Activated naive CD8-positive, alpha-beta T cell treated with anti-CD3 and anti-CD28 coated beads, Interleukin-2, amount 10 ng/mL, durations not matched to agents 7 days and 5 days (primary cell): ENCODE results near the gene HNRNPU. TPM values are rescaled to one million over a fixed set of nuclear protein-coding genes. Genes with fewer than 3 reads are reported as not detected.

Experiments used
- ATAC-seq: fragments of 150-1000 bp; cut with Tn5 transposase; one replicate; pipeline ENCODE4 v1.10.0; 2021; ENCODE audit warnings: low read depth, moderate library complexity
- POLR2A ChIA-PET: fragments of 350-600 bp; sonication (Branson Sonifier 250); formaldehyde crosslinking; loops from one replicate; lab custom pipeline; 2021; ENCODE audit warnings: antibody characterized with exemption; lab: Charles Lee
- DNase-seq: peaks from one replicate; pipeline ENCODE4 v3.0.0; 2021
- H3K27ac Mint-ChIP-seq: one replicate; pipeline ENCODE4 v1.8.0; 2022; ENCODE audit warnings: mild to moderate bottlenecking, mixed read lengths
- H3K27me3 Mint-ChIP-seq: one replicate; pipeline ENCODE4 v1.8.0; 2022; ENCODE audit warnings: mild to moderate bottlenecking, moderate library complexity, mixed read lengths
- H3K36me3 Mint-ChIP-seq: one replicate; pipeline ENCODE4 v1.8.0; 2021; ENCODE audit warnings: mild to moderate bottlenecking, mixed read lengths
- H3K4me1 Mint-ChIP-seq: one replicate; pipeline ENCODE4 v1.8.0; 2021; ENCODE audit warnings: mixed read lengths
- H3K4me3 Mint-ChIP-seq: one replicate; pipeline ENCODE4 v1.8.0; 2022; ENCODE audit warnings: mild to moderate bottlenecking, moderate library complexity, mixed read lengths
- H3K9me3 Mint-ChIP-seq: one replicate; pipeline ENCODE4 v1.8.0; 2021; ENCODE audit warnings: mixed read lengths
- total RNA-seq, 2 experiments: library from RNA; stranded (reverse); gene quantifications; one replicate each; pipeline ENCODE4 v1.2.3, GENCODE V29; 2021

HNRNPU gene
- 100 to 1,000 TPM; 388 to 398 TPM for total RNA-seq

DNA sequence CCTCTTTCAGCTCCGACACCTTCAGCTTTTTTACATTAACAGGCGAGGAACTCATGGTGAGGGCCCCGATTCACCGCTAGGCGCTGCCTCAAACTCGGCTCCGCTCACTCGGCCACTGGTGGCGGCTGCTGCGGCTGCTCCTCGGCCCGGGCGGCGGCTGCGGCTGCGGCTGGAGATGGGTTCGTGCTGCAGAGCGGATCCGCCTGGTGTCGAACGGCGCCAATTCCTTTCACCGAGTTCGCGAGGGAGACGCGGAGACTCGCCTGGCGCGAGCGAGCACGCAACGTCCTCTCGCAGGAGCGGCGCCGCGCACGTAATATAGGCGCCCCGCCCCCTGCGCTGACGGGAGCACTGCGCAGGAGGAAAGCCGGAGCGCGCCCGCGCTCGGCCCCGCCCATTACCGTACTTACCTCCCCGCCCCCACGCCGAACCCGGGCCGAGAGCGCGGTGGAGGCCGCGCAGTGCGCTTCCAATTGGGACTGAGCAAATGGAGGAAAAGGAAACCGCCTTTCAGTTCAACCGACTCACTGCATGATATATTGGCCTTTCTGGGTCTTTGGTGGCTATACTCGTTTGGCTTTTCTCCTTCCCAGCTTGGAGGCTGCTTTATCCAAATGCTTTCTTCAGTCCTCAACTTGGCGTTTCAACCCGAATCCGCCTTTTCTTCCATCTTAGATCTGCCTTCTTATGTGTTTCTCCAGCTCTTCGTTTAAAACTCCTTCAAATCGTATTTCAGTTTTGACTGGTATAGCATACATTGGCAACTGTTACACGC, at the start of gene HNRNPU:
TSS of gene HNRNPU (minus strand) at position 291 of the 775 bp plus-strand sequence. CDS start at position 55, 236 bp downstream.
- peaks cover 31% of the 10 kb centered on the region for H3K36me3 Mint-ChIP-seq
- peak within 1 kb of the TSS; percentile 93 for H3K4me3 Mint-ChIP-seq
- peak; percentile 98 for DNase-seq
- peak; percentile 66 for ATAC-seq
- H3K27ac Mint-ChIP-seq: peak within 1 kb of the TSS; percentile 96
- H3K9me3 Mint-ChIP-seq: no peaks in the 10 kb centered on the region
- no peaks in the 10 kb centered on the region for H3K27me3 Mint-ChIP-seq
- POLR2A ChIA-PET: interaction anchor here (0.9 to 18.9 kb wide), 13 partner anchors 11 to 413 kb away, joined by 3 to 391 read pairs (median 5); partner anchors contain the start of genes COX20 and DESI2
- peaks cover 29% of the 10 kb centered on the region for H3K4me1 Mint-ChIP-seq

DNA sequence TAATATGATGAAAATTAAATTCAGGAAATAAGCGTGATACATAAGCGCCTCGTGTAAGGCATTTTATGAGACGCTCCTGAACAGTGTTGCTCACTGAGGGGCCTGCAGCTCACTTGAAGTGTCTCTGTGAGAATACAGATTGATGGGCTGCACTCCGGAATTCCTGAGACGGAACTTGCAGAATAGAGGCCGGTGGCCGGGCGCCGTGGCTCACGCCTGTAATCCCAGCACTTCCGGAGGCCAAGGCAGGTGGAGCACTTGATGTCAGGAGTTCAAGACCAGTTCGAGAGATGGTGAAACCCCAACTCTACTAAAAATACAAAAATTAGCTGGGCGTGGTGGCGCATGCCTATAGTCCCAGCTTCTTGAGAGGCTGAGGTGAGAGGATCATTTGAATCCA, 49.5 kb upstream of the HNRNPU start:
- POLR2A ChIA-PET: no interaction called here
- Mint-ChIP-seq H3K9me3 (no peaks in the 10 kb centered on the region), H3K4me1 (peaks cover 2% of the 10 kb centered on the region), H3K4me3 (no peak overlapping the region), H3K36me3 (no peaks in the 10 kb centered on the region), H3K27me3 (peaks cover 6% of the 10 kb centered on the region), H3K27ac (no peak overlapping the region)
- DNase-seq: no peak
- ATAC-seq: no peak

DNA sequence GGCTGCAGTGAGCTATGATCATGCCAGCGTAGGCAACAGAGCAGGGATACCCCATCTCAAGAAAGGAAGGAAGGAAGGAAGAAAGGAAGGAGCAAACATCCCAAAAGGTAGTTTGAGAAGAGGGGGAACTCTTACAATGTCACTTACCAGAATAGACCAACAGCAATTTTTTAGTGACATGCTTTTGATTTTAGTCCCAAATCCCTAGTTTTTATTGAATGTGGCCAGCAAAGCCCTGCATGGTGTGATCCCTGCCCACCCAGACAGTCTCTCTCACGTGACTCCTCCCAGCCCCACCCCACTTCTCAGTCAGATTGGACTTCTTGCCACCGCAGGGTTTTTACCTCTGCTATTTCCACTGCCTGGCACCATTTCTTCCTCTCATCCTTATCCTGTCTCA, 39.8 kb upstream of the HNRNPU start:
- Mint-ChIP-seq H3K36me3 (no peaks in the 10 kb centered on the region), H3K27me3 (peaks cover 2% of the 10 kb centered on the region), H3K4me1 (no peaks in the 10 kb centered on the region), H3K4me3 (no peak overlapping the region), H3K27ac (peak overlapping the region; percentile 36), H3K9me3 (no peaks in the 10 kb centered on the region)
- ATAC-seq (no peak), DNase-seq (no peak)
- POLR2A ChIA-PET: no interaction called here

DNA sequence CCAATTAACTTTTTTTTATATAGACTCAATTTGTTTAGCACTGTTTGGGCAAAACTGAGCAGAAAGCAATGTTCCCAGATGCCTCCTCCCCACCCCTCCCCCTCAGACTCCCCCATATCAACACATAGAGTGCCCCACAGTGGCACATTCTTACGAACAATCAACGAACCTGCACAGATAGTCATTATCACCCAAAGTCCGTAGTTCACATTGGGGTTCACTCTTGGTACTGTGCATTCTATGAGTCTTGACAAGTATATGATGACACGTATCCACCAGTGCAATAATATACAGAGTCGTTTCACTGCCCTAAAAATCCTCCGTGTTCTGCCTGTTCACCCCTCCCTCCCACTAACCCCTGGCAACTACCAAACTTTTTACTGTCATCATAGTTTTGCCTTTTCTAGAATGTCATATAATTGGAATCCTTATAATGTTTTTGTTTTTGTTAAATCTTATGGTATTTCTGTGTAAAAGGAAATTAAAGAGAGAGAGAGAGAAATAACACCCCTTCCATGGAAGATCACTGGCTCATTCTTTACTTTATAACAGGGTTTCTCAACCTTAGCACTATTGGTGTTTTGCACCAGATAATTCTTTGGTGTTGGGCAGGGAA, 37.2 kb upstream of the HNRNPU start:
- no peak overlapping the region for H3K4me3 Mint-ChIP-seq
- DNase-seq: no peak
- H3K36me3 Mint-ChIP-seq: no peaks in the 10 kb centered on the region
- POLR2A ChIA-PET: no interaction called here
- H3K9me3 Mint-ChIP-seq: no peaks in the 10 kb centered on the region
- ATAC-seq: no peak
- peaks cover 2% of the 10 kb centered on the region for H3K27me3 Mint-ChIP-seq
- no peaks in the 10 kb centered on the region for H3K4me1 Mint-ChIP-seq
- H3K27ac Mint-ChIP-seq: no peak overlapping the region

DNA sequence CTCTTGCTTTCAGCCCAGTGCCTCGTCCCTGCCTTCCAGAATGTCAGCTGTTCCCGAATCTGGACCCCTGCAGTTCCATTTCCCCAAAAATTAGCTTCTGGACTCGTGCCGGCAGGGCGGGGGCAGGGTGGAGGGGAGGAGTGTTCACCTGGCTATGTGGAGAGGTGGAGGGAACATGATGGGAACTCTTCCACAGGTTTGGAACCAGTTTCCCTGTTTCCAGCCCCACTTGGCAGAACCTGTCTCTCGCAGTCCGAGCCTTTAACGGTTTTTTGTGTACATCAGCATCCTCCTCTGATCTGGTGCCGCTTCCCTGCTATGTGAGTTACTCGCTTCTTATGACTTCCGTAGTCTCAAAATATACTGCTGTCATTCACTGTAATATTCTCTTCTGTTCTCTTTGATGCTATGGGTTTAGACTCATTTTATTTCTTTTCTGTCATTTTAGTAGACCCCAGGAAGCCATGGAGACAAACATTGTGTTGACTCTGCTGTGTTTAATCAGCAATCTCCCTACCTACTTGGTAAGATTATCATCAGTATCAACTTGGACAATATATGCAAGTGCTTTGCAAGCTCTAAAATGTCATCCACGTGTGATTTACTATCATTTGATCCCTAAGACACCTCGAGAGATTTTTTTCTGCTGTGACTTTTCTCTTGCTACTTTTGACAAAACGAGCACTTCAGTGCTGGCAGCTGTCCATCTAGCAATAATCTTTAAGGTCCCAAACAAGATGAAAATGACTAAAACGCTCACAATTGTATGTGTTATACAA, 33.3 kb upstream of the HNRNPU start:
- peaks cover 4% of the 10 kb centered on the region for H3K27me3 Mint-ChIP-seq
- no peak for DNase-seq
- no peak overlapping the region for H3K4me3 Mint-ChIP-seq
- H3K27ac Mint-ChIP-seq: no peak overlapping the region
- ATAC-seq: no peak
- no peaks in the 10 kb centered on the region for H3K4me1 Mint-ChIP-seq
- H3K36me3 Mint-ChIP-seq: no peaks in the 10 kb centered on the region
- POLR2A ChIA-PET: no interaction called here
- no peaks in the 10 kb centered on the region for H3K9me3 Mint-ChIP-seq

DNA sequence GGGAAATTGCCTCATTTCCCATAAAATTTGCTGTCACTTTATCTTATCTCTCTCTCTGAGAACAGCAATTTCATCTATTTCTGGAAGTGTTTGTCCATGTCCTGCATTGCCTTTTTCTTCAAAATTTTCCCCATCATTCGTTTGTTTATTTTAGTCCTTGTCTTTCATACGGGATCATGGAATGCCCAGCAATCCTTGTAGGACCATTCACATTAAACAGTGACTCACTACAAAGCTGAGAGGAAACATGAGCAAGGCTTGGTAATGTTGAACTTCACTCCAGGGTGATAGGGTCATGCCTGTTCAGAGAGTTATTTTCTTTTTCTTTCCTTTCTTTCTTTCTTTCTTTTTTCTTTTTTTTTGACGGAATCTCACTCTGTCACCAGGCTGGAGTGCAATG, 32.2 kb upstream of the HNRNPU start:
- peaks cover 4% of the 10 kb centered on the region for H3K27me3 Mint-ChIP-seq
- no peak overlapping the region for H3K4me3 Mint-ChIP-seq
- no peak for ATAC-seq
- POLR2A ChIA-PET: no interaction called here
- no peak for DNase-seq
- H3K36me3 Mint-ChIP-seq: no peaks in the 10 kb centered on the region
- no peaks in the 10 kb centered on the region for H3K9me3 Mint-ChIP-seq
- H3K4me1 Mint-ChIP-seq: no peaks in the 10 kb centered on the region
- no peak overlapping the region for H3K27ac Mint-ChIP-seq

DNA sequence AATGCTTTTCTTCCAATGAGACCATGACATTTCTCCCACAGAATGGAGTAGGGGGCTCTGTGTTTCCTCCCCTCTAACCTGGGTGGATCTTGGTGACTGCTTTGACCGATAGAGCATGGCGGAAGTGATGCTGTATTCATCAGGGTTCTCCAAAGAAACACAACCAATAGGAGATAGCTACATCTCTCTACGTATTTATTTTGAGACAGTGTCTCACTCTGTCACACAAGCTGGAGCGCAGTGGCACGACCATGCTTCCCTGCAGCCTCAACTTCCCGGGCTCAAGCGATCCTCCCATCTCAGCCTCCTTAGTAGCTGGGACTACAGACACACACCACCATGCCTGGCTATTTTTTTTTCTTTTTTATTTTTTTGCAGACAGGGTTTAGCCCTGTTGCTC, 29.5 kb upstream of the HNRNPU start:
- Mint-ChIP-seq H3K9me3 (no peaks in the 10 kb centered on the region), H3K4me1 (no peaks in the 10 kb centered on the region), H3K4me3 (no peak overlapping the region), H3K27ac (no peak overlapping the region), H3K27me3 (peaks cover 4% of the 10 kb centered on the region), H3K36me3 (no peaks in the 10 kb centered on the region)
- DNase-seq (no peak), ATAC-seq (no peak)
- POLR2A ChIA-PET: no interaction called here

DNA sequence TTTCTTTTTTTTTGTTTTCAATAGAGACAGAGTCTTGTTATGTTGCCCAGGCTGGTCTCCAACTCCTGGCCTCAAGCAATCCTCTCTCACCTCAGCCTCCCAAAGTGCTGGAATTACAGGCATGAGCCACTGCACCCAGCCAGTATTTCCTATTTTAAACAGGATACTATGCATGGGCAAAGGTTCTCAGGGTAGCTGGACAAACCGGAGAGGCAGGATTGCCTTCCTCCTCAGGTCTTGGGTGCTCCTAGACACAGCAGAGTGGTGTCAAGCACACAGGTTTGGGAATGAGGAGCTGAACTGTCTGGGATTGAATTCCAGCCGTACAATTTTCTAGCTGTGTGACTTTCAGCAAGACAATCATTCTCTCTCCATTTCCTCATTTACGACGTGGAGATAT, 22.9 kb upstream of the HNRNPU start:
- Mint-ChIP-seq H3K36me3 (no peaks in the 10 kb centered on the region), H3K9me3 (no peaks in the 10 kb centered on the region), H3K4me1 (no peaks in the 10 kb centered on the region), H3K27ac (no peak overlapping the region), H3K4me3 (no peak overlapping the region), H3K27me3 (peaks cover 2% of the 10 kb centered on the region)
- no peak for ATAC-seq
- no peak for DNase-seq
- POLR2A ChIA-PET: no interaction called here

DNA sequence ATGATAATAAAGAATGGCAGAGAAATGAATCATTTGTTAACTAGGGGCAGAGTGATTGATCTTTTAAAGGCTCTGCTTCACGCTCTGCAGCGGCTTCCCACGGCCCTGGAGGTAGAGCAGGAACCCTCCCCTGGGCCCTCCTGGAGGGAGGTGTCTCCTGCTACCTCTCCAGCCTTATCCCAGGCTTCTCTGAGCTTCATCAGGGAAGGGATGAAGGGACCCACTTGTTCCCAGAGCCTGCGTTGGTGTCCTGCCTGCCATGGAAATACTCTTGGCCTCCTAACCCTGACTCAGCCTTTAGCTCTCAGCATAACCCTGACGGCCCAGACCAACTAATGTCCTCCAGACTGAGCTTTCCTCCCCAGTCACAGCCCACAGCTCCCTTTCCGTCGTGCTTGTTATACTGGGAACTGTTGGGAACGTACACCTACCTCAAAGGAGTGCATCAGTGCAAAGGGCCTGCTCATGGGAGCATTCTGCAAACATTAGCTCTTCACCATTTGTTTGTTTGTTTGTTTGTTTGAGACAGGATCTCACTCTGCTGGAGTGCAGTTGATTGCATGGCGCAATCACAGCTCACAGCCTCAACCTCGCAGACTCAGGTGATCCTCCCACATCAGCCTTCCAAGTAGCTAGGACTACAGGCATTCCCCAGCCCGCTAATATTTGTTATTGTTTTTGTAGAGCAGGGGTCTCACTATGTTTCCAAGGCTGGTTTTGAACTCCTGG, 17.4 kb upstream of the HNRNPU start:
- Mint-ChIP-seq H3K9me3 (no peaks in the 10 kb centered on the region), H3K27ac (no peak overlapping the region), H3K4me1 (no peaks in the 10 kb centered on the region), H3K4me3 (no peak overlapping the region), H3K36me3 (no peaks in the 10 kb centered on the region), H3K27me3 (peaks cover 2% of the 10 kb centered on the region)
- POLR2A ChIA-PET: interaction anchor here (1.1 kb wide), 1 partner anchor 18 kb away, joined by 3 read pairs; no protein-coding TSS in a partner anchor
- ATAC-seq (no peak), DNase-seq (no peak)

DNA sequence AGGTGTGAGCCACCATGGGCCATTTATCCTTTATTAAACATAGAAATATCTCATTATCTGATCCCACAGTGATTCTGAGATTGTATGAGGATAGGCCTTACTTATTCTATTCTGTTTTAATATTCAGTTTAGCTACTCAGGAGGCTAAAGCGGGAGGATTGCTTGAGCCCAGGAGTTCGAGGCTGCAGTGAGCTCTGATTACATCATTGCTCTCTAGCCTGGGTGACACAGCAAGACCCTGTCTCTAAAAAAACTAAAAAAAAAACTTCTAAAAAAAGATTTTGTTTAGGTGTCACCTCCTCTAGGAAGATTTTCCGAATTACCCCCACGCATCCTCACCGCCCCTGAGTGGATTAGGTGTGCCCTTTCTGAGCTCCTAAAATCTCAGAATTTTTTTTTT, 14.3 kb upstream of the HNRNPU start:
- Mint-ChIP-seq H3K9me3 (no peaks in the 10 kb centered on the region), H3K27ac (no peak overlapping the region), H3K4me1 (no peaks in the 10 kb centered on the region), H3K36me3 (no peaks in the 10 kb centered on the region), H3K27me3 (no peaks in the 10 kb centered on the region), H3K4me3 (no peak overlapping the region)
- ATAC-seq: no peak
- POLR2A ChIA-PET: no interaction called here
- DNase-seq: no peak

DNA sequence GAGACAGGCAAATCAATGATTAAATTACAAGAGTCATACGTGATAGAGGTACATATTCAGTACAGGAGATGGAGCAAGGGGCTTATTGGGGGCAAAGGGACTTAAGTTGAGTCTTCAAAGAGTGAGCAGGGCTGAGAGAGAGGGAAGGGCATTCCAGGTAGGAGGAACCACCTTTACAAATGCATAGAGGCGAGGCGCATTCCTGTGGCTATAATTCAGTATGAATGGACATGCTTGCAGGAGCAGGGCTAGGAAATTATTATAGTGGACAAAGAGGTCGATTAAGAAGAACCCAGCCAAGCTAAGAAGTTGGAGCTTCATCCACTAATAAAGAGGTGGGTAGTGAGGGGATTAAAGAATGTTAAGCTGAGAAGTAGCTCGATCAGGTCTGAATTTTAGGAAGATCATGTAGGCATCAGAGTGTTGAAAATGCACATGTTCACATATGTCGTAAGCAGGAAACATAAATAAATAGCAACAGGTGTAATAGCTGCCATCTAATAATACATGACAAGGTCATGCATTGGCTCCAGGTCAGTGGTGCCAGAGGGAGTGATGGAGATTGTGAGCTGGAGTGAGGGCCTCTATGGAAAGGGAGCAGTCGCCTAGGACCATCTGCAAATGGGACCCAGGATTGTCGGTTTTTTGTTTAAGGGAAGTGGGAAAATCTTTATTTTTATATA, 12.0 kb upstream of the HNRNPU start:
- no peaks in the 10 kb centered on the region for H3K27me3 Mint-ChIP-seq
- no peaks in the 10 kb centered on the region for H3K4me1 Mint-ChIP-seq
- no peak overlapping the region for H3K4me3 Mint-ChIP-seq
- no peaks in the 10 kb centered on the region for H3K36me3 Mint-ChIP-seq
- H3K9me3 Mint-ChIP-seq: no peaks in the 10 kb centered on the region
- H3K27ac Mint-ChIP-seq: no peak overlapping the region
- DNase-seq (no peak), ATAC-seq (no peak)
- POLR2A ChIA-PET: no interaction called here

DNA sequence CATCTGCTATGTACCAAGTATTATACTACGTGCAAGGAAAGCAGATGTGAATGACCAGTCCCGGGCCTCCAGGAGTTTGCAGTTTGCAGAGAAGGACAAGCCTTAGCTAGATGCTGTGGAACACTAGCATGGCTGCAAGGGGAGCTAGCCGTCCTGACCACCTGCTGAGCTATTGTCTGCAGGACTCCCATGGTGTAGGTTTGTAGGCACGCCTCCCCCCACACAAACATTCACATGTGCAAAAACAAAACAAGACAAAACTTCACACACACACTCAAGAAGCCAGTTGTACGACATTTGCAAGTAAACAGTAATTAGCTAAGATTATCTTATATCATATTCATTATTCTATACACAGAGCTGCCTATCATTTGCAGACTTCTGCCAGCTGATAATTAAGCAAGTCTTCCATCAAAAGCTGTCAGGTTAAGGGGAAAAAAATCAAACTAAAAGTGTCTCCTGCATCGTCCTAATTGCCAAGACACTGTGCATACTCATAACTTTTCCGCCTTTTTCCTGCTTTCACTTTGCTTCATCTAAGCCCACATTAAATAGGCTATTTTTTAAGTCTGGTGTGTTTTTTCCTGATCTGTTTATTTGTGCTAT, 10.7 kb upstream of the HNRNPU start:
- no peaks in the 10 kb centered on the region for H3K4me1 Mint-ChIP-seq
- no peaks in the 10 kb centered on the region for H3K9me3 Mint-ChIP-seq
- POLR2A ChIA-PET: interaction anchor here (0.6 to 1.4 kb wide), 2 partner anchors 11 to 410 kb away, joined by 3 to 5 read pairs; partner anchors contain the start of gene HNRNPU
- DNase-seq (no peak), ATAC-seq (no peak)
- H3K36me3 Mint-ChIP-seq: no peaks in the 10 kb centered on the region
- no peak overlapping the region for H3K4me3 Mint-ChIP-seq
- H3K27ac Mint-ChIP-seq: no peak overlapping the region
- H3K27me3 Mint-ChIP-seq: no peaks in the 10 kb centered on the region
